ENCODE measurements around the gene KIAA0232.

- TF ChIP-seq CTCF (IDR thresholded peaks at IDR 0.05): no peak
- peak; percentile 36 to 46 for TF ChIP-seq POLR2AphosphoS5 (IDR thresholded peaks at IDR 0.05)
- no peak for TF ChIP-seq POLR2A (IDR thresholded peaks at IDR 0.05; ENCODE audit: low read depth)
- no peak for TF ChIP-seq EP300 (IDR thresholded peaks at IDR 0.05)
Observed at GRCh38 chr4:6912441-6912840, 129.9 kb downstream of the KIAA0232 start.

Measured in esophagus muscularis mucosa (tissue), 4 donors.